Fibroblast of pulmonary artery (primary cell): Measurements from ENCODE around the gene STARD5.

Source experiments
- DNase-seq: peaks from one replicate; pipeline ENCODE4 v3.0.0-alpha.2; 2010; ENCODE audit warnings: low read depth
- H3K4me3 ChIP-seq: replicated peaks from 2 replicates; pipeline ENCODE4 v1.5.1; 2011; ENCODE audit warnings: low read depth, mild to moderate bottlenecking, control low read depth, low read length, moderate library complexity
- TF ChIP-seq, protein P1 (sequence below): IDR thresholded peaks from 2 replicates; pipeline ENCODE4 v1.5.1; 2011; ENCODE audit warnings: mild to moderate bottlenecking, control low read depth, low read length, inconsistent platforms; ENCODE audit errors: missing control alignments

The STARD5 gene

GRCh38 chr15:81323944-81324881, at the start of gene STARD5:
Gene STARD5, minus strand, starts transcription at chr15:81324141. Its CDS starts 42 bp downstream, at chr15:81324099.
- TF ChIP-seq, protein P1, sequence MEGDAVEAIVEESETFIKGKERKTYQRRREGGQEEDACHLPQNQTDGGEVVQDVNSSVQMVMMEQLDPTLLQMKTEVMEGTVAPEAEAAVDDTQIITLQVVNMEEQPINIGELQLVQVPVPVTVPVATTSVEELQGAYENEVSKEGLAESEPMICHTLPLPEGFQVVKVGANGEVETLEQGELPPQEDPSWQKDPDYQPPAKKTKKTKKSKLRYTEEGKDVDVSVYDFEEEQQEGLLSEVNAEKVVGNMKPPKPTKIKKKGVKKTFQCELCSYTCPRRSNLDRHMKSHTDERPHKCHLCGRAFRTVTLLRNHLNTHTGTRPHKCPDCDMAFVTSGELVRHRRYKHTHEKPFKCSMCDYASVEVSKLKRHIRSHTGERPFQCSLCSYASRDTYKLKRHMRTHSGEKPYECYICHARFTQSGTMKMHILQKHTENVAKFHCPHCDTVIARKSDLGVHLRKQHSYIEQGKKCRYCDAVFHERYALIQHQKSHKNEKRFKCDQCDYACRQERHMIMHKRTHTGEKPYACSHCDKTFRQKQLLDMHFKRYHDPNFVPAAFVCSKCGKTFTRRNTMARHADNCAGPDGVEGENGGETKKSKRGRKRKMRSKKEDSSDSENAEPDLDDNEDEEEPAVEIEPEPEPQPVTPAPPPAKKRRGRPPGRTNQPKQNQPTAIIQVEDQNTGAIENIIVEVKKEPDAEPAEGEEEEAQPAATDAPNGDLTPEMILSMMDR, result no peak
- peak within 1 kb of the TSS; percentile 82 for H3K4me3 ChIP-seq
- DNase-seq, result peak; percentile 97

GRCh38 chr15:81373176-81373575, 49.2 kb upstream of the STARD5 start:
- DNase-seq, result no peak
- TF ChIP-seq, protein P1, result no peak
- no peak overlapping the region for H3K4me3 ChIP-seq

- DNase-seq, result no peak
- H3K4me3 ChIP-seq, result no peak overlapping the region
- TF ChIP-seq, protein P1, result no peak
These were observed 48.6 kb upstream of the STARD5 start for GRCh38 chr15:81372575-81372974.

- no peak for DNase-seq
- H3K4me3 ChIP-seq, result no peak overlapping the region
- TF ChIP-seq, protein P1, result no peak
These were observed 40.0 kb upstream of the STARD5 start for GRCh38 chr15:81363718-81364500.

DNA sequence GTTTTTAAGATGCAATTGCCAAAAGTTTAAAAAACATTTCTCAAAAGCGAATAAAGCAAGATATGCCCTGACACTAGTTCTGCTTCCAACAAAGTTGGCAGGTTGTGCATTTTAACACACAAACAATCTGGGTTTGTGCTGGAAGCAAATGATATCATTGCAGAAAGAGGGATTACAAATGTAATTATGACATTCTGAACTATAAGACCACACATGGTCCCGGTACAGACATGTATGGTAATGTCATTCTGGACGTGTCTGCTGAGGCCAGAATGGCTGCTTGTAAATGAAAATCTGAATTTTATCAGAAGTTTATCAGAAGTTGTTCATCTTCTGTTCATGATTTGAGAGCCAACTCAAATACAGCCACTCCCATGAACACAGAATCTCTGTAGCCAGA, 39.3 kb upstream of the STARD5 start:
- no peak for DNase-seq
- TF ChIP-seq, protein P1, result no peak
- H3K4me3 ChIP-seq, result no peak overlapping the region

DNA sequence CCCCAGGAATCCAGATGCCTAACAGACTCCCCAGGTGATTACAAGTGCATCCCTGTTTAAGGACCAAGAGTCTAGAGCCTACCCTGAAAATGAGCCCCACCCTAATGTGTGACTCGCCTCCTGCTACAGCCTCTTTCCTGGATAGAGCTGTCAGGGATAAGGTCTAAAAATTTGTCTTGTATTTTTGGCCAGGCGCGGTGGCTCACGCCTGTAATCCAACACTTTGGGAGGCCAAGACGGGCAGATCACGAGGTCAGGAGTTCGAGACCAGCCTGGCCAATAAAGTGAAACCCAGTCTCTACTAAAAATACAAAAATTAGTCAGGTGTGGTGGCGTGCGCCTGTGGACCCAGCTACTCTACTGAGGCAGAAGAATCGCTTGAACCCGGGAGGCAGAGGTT, 38.8 kb upstream of the STARD5 start:
- TF ChIP-seq, protein P1, result no peak
- no peak for DNase-seq
- H3K4me3 ChIP-seq, result no peak overlapping the region
